BLaER1 treated with 17β-estradiol and CSF1 and Interleukin-3, amounts not matched to agents 10 nM and 100 nM (cell line): ENCODE data around the gene ZNF335.
A peak's percentile ranks its signal among the peaks of the same experiment; 100 is the strongest.

Experiments used
- H3K27ac ChIP-seq, 11 experiments: shearing (Covaris generic); formaldehyde crosslinking; 2 replicates each; pipeline ENCODE4 v1.8.1; 2022
- H3K27me3 ChIP-seq, 11 experiments: shearing (Covaris generic); formaldehyde crosslinking; 2 replicates each; pipeline ENCODE4 v1.8.1; 2022
- H3K36me3 ChIP-seq, 11 experiments: shearing (Covaris generic); formaldehyde crosslinking; 2 replicates each; pipeline ENCODE4 v1.8.1; 2022
- H3K4me1 ChIP-seq, 10 experiments: shearing (Covaris generic); formaldehyde crosslinking; 2 replicates each; pipeline ENCODE4 v1.8.1; 2022
- H3K4me2 ChIP-seq, 11 experiments: shearing (Covaris generic); formaldehyde crosslinking; 2 replicates each; pipeline ENCODE4 v1.8.1; 2022
- H3K4me3 ChIP-seq, 10 experiments: shearing (Covaris generic); formaldehyde crosslinking; 2 replicates each; pipeline ENCODE4 v1.8.1; 2022
- H3K9ac ChIP-seq, 11 experiments: shearing (Covaris generic); formaldehyde crosslinking; 2 replicates each; pipeline ENCODE4 v1.8.1; 2022
- H3K9me3 ChIP-seq, 11 experiments: shearing (Covaris generic); formaldehyde crosslinking; replicated peaks in 1 of 11; 2 replicates each; pipeline ENCODE4 v1.8.1; 2022
- H4K20me1 ChIP-seq, 11 experiments: shearing (Covaris generic); formaldehyde crosslinking; 2 replicates each; pipeline ENCODE4 v1.8.1; 2022
- Cebpa-rat ChIP-seq, 11 experiments: shearing (Covaris generic); IDR thresholded peaks; 2 replicates each; pipeline ENCODE4 v1.8.1; 2022

Gene ZNF335

GRCh38 chr20:45948742-45949541, 23.1 kb downstream of the ZNF335 start:
- no peaks in the 10 kb centered on the region for H3K27me3 ChIP-seq
- peak overlapping the region in 8 of 11 experiments; percentile 10 to 87 (median 74); a peak in 8 of 22 replicates for H3K27ac ChIP-seq
- peaks cover 98 to 100% (median 99%) of the 10 kb centered on the region in 11 experiments for H3K36me3 ChIP-seq
- no peak for TF ChIP-seq Cebpa-rat (IDR thresholded peaks at IDR 0.05)
- peaks cover 13 to 49% (median 31%) of the 10 kb centered on the region in 10 experiments for H3K4me1 ChIP-seq
- peaks cover 0 to 90% (median 43%) of the 10 kb centered on the region in 11 experiments; a peak in 18 of 22 replicates for H4K20me1 ChIP-seq
- H3K4me3 ChIP-seq, result no peak overlapping the region
- H3K4me2 ChIP-seq, result peak overlapping the region in 5 of 11 experiments; percentile 4 to 38 (median 15); a peak in 5 of 22 replicates
- peak overlapping the region in 9 of 11 experiments; percentile 32 to 72 (median 60); a peak in 11 of 22 replicates for H3K9ac ChIP-seq
- H3K9me3 ChIP-seq, result no peaks in the 10 kb centered on the region

DNA sequence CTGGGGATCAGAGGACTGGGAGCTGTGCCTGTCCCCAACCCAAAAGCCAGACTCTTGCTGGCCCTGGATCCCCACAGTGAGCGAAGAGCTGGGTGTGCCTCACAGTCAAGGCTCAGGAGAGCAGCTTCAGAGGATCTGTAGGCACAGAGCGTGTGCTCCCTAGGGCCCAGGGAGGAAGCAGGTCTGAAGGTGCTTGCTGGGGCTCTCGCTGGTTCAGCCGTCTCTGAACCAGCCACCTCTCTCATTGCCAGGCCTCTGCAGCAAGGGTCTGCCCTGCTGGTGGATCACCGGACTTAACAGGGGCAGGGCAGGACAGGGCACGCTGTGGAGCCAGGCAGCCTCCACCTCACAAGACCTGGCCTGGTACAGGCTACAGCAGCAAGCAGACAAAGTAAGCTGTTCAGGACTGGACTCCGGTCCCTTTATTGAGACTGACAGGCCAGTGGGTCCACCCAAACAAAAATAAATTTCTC, 23.7 kb downstream of the ZNF335 start:
- peak overlapping the region in 9 of 11 experiments; percentile 10 to 87 (median 71); a peak in 13 of 22 replicates for H3K27ac ChIP-seq

GRCh38 chr20:45947110-45947866, 24.7 kb downstream of the ZNF335 start:
- peak overlapping the region in 10 of 11 experiments; percentile 2 to 72 (median 58); a peak in 12 of 22 replicates for H3K9ac ChIP-seq
- peaks cover 98 to 100% (median 99%) of the 10 kb centered on the region in 11 experiments for H3K36me3 ChIP-seq

More for the DNA sequence above, 23.7 kb downstream of the ZNF335 start:
- Histone ChIP-seq H3K27me3 (no peaks in the 10 kb centered on the region), H3K36me3 (peaks cover 98 to 100% (median 99%) of the 10 kb centered on the region in 11 experiments), H3K4me3 (no peak overlapping the region), H3K4me2 (peak overlapping the region in 6 of 11 experiments; percentile 4 to 60 (median 22); a peak in 7 of 22 replicates), H3K9ac (peak overlapping the region; percentile 31 to 72 (median 51); a peak in 17 of 22 replicates), H4K20me1 (peaks cover 0 to 83% (median 43%) of the 10 kb centered on the region in 11 experiments; a peak in 18 of 22 replicates), H3K9me3 (no peaks in the 10 kb centered on the region), H3K4me1 (peaks cover 13 to 56% (median 31%) of the 10 kb centered on the region in 10 experiments)
- no peak for TF ChIP-seq Cebpa-rat (IDR thresholded peaks at IDR 0.05)

DNA sequence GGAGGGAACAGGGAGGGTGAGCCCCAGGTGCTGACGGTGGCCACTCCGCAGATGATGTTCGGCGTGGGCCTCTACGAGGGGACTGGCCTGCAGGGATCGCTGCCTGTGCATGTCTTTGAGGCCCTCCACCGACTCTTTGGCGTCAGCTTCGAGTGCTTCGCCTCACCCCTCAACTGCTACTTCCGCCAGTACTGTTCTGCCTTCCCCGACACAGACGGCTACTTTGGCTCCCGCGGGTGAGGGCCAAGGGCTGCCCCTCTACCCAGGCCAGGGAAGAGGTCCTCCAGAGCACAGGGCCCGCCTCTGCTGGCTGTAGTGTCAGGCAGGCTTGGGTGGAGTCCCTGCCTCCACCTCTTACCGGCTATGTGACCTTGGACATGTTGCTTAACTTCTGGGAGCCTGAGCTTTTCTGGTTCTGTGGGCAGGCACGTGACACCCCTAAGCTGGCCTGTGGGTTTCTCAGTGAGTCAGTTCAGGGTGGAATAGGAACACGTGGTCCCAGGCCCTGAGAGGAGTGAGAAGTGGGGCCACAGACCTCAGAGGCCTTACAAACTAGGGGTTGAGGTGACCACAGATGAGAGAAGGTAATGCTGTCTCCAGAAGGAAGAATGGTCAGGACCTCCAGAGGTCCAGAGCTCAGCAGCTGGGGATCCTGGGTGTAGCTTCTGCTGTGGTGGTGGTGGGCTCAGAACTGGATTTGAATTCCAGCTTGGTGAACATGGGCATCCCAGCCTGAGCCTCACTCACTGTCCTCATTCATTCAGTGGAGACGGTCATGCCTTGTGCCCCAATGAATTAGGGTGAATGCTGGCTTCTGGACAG, 25.6 kb downstream of the ZNF335 start:
- Histone ChIP-seq H3K9me3 (no peaks in the 10 kb centered on the region), H3K36me3 (peaks cover 95 to 100% (median 97%) of the 10 kb centered on the region in 11 experiments), H3K4me3 (no peak overlapping the region), H3K9ac (peak overlapping the region; percentile 26 to 72 (median 61); a peak in 17 of 22 replicates), H3K27ac (peak overlapping the region; percentile 12 to 87 (median 69); a peak in 18 of 22 replicates), H3K27me3 (no peaks in the 10 kb centered on the region), H4K20me1 (peaks cover 0 to 67% (median 32%) of the 10 kb centered on the region in 11 experiments; a peak in 17 of 22 replicates), H3K4me2 (peak overlapping the region in 8 of 11 experiments; percentile 10 to 76 (median 64); a peak in 14 of 22 replicates), H3K4me1 (peaks cover 13 to 57% (median 31%) of the 10 kb centered on the region in 10 experiments)
- TF ChIP-seq Cebpa-rat (IDR thresholded peaks at IDR 0.05), result peak in 2 of 11 experiments; percentile 35 to 79; a peak in 4 of 22 replicates

More at GRCh38 chr20:45947110-45947866, 24.7 kb downstream of the ZNF335 start:
- no peaks in the 10 kb centered on the region for H3K9me3 ChIP-seq
- no peak for TF ChIP-seq Cebpa-rat (IDR thresholded peaks at IDR 0.05)
- no peak overlapping the region for H3K4me3 ChIP-seq
- no peaks in the 10 kb centered on the region for H3K27me3 ChIP-seq
- H3K4me1 ChIP-seq, result peaks cover 13 to 57% (median 31%) of the 10 kb centered on the region in 10 experiments
- H3K27ac ChIP-seq, result peak overlapping the region in 9 of 11 experiments; percentile 59 to 87 (median 71); a peak in 16 of 22 replicates
- H3K4me2 ChIP-seq, result peak overlapping the region in 7 of 11 experiments; percentile 20 to 76 (median 69); a peak in 10 of 22 replicates
- peaks cover 0 to 76% (median 40%) of the 10 kb centered on the region in 11 experiments; a peak in 18 of 22 replicates for H4K20me1 ChIP-seq

GRCh38 chr20:45945678-45946148, 26.3 kb downstream of the ZNF335 start:
- no peak for TF ChIP-seq Cebpa-rat (IDR thresholded peaks at IDR 0.05)
- Histone ChIP-seq H3K9ac (peak overlapping the region in 9 of 11 experiments; percentile 37 to 72 (median 64); a peak in 15 of 22 replicates), H3K27me3 (no peaks in the 10 kb centered on the region), H3K36me3 (peaks cover 95 to 100% (median 97%) of the 10 kb centered on the region in 11 experiments), H3K4me3 (no peak overlapping the region), H3K27ac (peak overlapping the region; percentile 12 to 87 (median 69); a peak in 18 of 22 replicates), H3K9me3 (no peaks in the 10 kb centered on the region), H3K4me1 (peaks cover 13 to 57% (median 31%) of the 10 kb centered on the region in 10 experiments), H4K20me1 (peaks cover 0 to 60% (median 30%) of the 10 kb centered on the region in 11 experiments; a peak in 17 of 22 replicates), H3K4me2 (peak overlapping the region in 7 of 11 experiments; percentile 20 to 76 (median 69); a peak in 13 of 22 replicates)

GRCh38 chr20:45944965-45945677, 26.9 kb downstream of the ZNF335 start:
- Histone ChIP-seq H3K4me3 (no peak overlapping the region), H3K9ac (peak overlapping the region in 5 of 11 experiments; percentile 46 to 72 (median 64); a peak in 9 of 22 replicates), H3K9me3 (no peaks in the 10 kb centered on the region), H3K4me2 (peak overlapping the region in 5 of 11 experiments; percentile 60 to 76 (median 72); a peak in 9 of 22 replicates), H3K27ac (peak overlapping the region in 8 of 11 experiments; percentile 59 to 87 (median 74); a peak in 12 of 22 replicates), H3K4me1 (peaks cover 13 to 57% (median 31%) of the 10 kb centered on the region in 10 experiments), H3K36me3 (peaks cover 95 to 100% (median 98%) of the 10 kb centered on the region in 11 experiments), H3K27me3 (no peaks in the 10 kb centered on the region), H4K20me1 (peaks cover 0 to 59% (median 30%) of the 10 kb centered on the region in 11 experiments; a peak in 17 of 22 replicates)
- TF ChIP-seq Cebpa-rat (IDR thresholded peaks at IDR 0.05), result no peak
